HTR-8/SVneo (cell line): ENCODE data around the gene CFP.

Source experiments
- DNase-seq: peaks from one replicate; pipeline ENCODE4 v3.0.0; 2011; ENCODE audit warnings: low spot score, mixed read lengths; ENCODE audit not compliant: insufficient read length
- FAIRE-seq: peaks from 2 replicates; lab custom pipeline; 2011; peaks lifted over from hg19 to GRCh38; lab: Jason Lieb, UNC

CFP gene

GRCh38 chrX:47643926-47644325, 14.2 kb upstream of the CFP start:
- FAIRE-seq: no peak
- DNase-seq: no peak

DNA sequence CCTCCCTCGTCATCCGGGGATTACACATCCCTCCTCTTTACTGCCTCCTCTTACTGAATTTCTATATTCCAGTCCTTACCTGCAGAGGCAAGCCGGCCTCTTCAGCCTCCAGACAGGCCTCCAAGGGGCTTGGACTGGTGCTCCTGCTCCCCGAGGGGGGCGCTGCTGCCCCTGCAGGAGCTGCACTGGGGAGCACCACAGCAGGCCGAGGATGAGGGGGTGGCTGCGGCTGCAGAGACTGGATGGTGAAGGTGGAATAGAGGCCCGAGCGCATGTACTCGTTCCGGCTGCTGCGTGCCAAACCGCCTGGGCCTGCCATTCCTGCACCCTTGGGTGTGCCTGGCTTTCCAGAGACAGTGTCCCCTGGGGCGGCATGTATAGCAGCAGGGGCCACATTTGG, 9.1 kb upstream of the CFP start:
- FAIRE-seq: no peak
- no peak for DNase-seq

GRCh38 chrX:47637546-47638195, 7.9 kb upstream of the CFP start:
- no peak for FAIRE-seq

DNA sequence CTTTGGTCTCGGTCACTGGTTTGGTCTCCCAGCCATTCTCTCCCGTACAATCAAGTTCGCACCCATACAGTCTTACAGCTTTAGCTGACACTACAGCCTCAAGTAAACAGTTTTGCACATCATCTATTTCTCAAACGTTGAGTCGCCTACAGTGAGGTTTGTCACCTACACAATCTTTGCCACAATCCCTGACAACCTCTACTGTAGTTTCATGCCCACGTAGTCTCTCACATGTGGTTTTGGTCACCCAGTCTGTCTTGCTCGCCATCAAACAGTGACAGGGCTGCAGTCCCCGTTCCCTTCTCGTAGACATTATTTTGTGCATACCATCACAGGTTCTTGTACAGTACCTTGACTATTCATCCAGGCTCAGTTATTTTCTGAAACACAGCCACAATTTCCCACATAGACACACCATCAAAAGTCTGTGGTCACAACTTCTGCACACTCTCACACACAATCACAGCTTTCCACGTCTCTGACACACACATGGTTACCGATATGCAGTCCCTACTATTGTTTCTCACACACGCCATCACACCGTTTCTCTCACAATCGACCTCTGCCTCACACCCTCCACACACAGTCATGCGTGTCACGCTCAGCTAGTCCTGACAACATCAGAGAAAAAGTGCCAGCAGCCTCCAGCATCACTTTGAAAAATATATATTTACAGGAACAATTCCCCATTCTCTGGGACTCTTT, 5.3 kb upstream of the CFP start:
- DNase-seq: no peak

More at GRCh38 chrX:47637546-47638195, 7.9 kb upstream of the CFP start:
- no peak for DNase-seq

DNA sequence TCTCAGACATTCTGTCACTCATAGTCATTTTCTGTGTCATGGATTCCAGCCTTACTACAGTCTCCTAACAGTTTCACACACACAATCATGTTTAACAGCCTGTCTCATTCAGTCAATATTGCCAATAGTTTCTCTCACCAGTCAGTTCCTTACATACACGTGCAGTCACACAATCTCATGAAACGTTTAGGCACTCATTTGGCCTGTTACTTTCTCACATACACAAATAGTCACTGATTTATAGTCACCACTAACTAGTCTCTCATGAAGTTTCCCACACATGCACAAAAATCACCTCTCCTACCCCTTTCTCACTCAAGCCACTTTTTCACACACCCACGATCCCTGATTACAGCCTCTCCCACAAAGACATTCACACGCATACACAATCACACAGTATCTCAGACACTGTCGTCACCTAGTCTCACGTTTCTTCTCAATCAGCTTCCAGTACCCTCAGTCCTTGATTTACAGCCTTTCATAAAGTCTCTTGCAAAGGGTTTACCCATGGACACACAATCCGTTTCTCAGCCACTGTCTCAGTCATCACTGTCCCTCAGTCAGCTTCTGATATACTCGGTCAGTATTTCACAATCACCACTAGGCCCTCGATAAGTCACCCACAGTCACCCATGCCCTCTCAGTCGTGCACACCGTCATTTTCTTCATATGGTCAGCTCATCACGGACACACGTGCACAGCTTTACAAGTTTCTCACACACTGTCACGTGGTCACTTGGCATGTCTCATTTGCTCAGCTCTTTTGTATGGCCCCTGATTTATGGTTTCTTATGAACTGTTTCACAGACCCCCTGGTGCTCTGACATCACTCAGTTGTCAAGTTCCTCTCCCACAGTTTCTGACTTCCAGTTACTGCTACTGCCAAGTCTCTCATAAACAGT, 4.2 kb upstream of the CFP start:
- DNase-seq: no peak
- FAIRE-seq: no peak

More for the DNA sequence above, 5.3 kb upstream of the CFP start:
- FAIRE-seq: no peak

- no peak for DNase-seq
- no peak for FAIRE-seq
Observed at GRCh38 chrX:47632666-47633065, 2.9 kb upstream of the CFP start.

GRCh38 chrX:47631676-47632075, 1.9 kb upstream of the CFP start:
- DNase-seq (no peak), FAIRE-seq (no peak)

DNA sequence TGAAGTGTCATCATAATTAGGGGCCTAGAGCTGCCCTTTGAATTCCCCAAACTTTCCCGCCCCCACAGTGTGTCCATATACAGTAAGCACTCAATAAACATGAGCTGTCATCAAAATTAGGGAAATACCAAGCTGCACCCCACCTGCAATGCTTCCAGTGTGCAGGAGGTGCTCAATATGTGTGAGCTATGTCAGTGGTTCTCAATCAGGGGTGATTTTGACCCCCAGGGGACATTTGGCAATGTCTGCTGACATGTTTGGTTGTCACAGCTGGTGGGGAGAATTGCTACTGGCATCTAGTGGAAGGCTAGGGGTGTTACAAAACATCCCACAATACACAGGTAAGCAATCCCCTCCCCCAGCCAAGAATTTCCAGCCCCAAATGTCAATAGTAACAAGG, 748 bp downstream of the CFP start:
- no peak for DNase-seq
- FAIRE-seq: no peak

DNA sequence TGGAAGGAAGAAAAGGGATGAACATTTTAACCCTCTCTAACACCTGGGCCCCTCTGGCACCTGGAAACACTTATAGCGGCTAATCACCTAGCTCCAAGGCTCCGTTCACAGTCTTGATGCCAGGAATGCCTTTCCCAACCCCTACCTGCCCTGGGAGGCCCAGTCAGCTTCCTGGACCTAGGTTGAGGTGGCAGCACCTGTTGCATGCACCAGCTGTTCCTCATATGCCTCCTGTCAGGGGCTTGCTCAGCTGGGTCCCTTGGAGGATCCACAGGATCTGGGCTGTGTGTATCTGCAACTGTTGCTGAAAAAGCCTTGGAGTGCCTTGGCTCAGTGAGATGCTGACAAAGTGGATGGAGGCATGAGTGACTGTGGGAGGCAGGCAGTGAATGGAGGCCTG, 4.4 kb downstream of the CFP start:
- DNase-seq (no peak), FAIRE-seq (no peak)

- peak; percentile 78 for DNase-seq
Observed at GRCh38 chrX:47623540-47624027, 6.1 kb downstream of the CFP start.

GRCh38 chrX:47621851-47622250, 7.9 kb downstream of the CFP start:
- DNase-seq (no peak), FAIRE-seq (no peak)

More at GRCh38 chrX:47623540-47624027, 6.1 kb downstream of the CFP start:
- FAIRE-seq: no peak

DNA sequence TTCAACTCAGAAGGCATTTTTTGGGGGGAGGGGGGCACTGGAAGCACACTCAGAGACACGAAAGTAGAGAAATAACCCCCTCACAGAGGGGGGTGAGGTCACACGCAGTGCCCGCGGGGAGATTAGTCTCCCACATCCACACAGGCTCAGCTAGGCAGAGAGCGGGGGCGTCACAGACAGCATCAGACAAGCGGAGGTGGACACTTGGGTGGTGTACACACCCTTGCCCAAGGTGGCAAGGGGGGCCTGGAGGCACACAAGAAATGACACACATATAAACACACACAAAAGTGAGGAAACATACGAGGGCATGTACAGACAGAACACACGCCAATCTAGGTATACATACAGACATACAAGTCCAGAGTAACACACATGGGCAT, 9.4 kb downstream of the CFP start:
- no peak for FAIRE-seq
- no peak for DNase-seq

DNA sequence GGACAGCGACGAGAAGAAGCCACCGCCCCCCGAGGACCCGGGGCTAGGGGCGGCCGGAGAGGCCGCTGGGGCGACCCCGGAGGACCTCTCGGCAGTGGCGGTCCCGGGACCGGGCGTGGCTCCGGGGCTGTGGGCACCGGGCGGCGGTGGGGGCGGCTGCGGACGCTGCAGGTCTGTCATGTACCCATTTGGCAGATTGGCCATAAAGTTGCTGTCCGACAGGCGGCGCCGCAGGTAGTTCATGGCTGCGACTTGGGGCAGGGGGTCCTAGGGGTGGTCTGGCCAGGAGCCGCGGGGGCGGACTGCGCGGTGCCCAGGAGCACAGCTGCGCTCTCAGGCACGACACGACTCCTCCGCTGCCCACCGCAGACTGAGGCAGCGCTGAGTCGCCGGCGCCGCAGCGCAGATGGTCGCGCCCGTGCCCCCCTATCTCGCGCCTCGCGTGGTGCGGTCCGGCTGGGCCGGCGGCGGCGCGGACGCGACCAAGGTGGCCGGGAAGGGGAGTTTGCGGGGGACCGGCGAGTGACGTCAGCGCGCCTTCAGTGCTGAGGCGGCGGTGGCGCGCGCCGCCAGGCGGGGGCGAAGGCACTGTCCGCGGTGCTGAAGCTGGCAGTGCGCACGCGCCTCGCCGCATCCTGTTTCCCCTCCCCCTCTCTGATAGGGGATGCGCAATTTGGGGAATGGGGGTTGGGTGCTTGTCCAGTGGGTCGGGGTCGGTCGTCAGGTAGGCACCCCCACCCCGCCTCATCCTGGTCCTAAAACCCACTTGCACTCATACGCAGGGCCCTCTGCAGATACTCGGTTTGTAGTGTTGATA, 10.0 kb downstream of the CFP start, which contains the start of gene SYN1:
TSS of gene SYN1 (minus strand) at position 372 of the 817 bp plus-strand sequence. CDS start at position 243, 129 bp downstream.
- peak; percentile 77 for FAIRE-seq
- DNase-seq: peak; percentile 49

DNA sequence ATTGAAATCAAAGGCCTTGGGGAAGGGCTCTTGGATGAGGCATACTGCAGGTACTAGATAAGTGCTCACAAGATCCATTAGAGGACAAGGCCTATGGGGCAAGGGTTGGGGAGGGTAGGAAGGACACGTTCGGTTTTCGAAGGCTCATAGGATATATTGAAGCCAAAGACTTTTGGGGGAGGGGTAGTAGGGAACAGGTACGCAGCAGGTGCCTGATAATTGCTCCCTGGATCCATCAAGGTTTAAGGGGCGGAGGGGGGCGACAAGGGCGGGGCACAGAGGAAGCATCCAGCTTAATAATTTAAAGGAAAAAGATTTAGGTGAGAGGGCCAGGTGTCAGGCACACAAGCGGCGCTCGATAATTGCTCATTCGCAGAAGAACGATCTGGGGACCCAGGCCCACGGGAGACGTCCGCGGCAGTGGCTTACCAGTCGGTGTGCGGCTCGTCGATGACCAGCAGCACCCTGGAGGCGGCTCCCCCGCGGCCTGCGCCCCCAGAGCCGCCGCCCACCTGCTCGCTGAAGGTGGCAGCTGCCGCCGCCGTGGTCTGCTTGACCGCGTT, 10.7 kb downstream of the CFP start:
- no peak for FAIRE-seq
- DNase-seq: no peak

DNA sequence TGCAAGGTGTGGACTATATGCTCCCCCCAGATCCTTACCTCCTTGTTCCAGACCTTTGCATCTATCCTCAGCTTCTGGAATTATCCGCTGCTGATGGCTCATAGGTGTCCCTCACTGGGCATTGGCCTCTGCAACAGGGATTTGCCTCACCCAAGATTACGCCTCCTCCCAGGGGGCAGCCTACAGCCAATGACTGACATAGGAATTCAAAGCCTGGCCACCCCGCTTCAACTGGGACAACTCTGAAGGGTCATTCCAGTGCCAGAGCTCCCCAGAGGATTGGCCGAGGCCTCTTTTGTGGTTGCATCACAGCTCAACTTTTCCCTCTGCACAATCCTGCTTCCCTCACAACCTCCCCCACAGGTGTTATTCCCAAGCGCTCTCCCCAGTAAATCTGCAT, 15.1 kb downstream of the CFP start:
- DNase-seq: no peak
- FAIRE-seq: no peak

- FAIRE-seq (no peak), DNase-seq (no peak)
Observed at GRCh38 chrX:47613082-47613481, 16.6 kb downstream of the CFP start.

DNA sequence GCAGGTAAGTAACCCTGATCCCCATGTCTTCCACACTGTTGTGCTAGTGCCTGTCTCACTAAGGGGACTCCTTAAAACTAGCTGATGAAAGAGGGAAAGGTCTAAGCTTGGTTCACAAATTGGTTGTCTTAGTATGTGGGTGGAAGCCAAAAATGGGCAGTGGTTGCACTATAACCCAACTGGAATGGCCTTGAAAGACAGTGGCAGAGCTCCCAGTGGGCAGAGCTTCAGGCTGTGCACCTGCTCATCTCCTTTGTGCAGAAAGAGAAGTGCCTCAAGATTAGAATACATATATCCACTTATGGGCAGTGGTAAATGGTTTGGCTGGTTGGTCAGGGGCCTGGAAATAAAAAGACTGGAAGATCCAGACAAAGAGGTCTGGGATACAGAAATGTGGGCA, 17.3 kb downstream of the CFP start:
- FAIRE-seq: no peak
- DNase-seq: no peak

- no peak for DNase-seq
- FAIRE-seq: no peak
Observed at GRCh38 chrX:47611926-47612325, 17.8 kb downstream of the CFP start.

DNA sequence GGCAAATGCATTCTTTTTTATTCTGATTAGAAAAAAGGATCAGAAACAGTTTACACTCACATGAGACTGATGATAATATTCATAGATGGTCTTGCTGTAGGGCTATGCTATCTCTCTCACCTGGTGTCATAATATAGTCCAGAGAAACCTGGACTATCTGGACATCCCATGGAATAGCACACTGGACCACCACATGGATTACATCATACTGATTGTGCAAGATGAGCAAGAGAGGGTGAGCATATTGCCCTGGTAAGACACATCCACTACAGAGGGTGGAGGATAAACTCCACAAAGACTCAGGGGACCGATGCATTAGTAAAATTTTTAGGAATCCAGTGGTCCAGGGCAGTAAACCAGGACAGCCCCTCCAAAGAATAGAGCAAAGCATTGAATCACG, 18.2 kb downstream of the CFP start:
- no peak for DNase-seq
- no peak for FAIRE-seq

GRCh38 chrX:47610511-47610910, 19.2 kb downstream of the CFP start:
- FAIRE-seq: no peak
- no peak for DNase-seq
